H54 (cell line): ENCODE results near the gene MYL3.
"Not testable (repeated sequence)": the region's sequence is repeated elsewhere in the genome, so short reads cannot be mapped to it uniquely, and the experiment has no call there.

Experiments
- DNase-seq: peaks from one replicate; pipeline ENCODE4 v3.0.0; 2011; ENCODE audit warnings: low spot score, mixed read lengths; ENCODE audit not compliant: insufficient read length
- FAIRE-seq: peaks from 3 replicates; lab custom pipeline; 2011; peaks lifted over from hg19 to GRCh38; lab: Jason Lieb, UNC
- POLR2A ChIP-seq: IDR thresholded peaks from 2 replicates; pipeline ENCODE4 v1.6.1; 2011; ENCODE audit warnings: low read depth, mild to moderate bottlenecking, low read length

The MYL3 gene

DNA sequence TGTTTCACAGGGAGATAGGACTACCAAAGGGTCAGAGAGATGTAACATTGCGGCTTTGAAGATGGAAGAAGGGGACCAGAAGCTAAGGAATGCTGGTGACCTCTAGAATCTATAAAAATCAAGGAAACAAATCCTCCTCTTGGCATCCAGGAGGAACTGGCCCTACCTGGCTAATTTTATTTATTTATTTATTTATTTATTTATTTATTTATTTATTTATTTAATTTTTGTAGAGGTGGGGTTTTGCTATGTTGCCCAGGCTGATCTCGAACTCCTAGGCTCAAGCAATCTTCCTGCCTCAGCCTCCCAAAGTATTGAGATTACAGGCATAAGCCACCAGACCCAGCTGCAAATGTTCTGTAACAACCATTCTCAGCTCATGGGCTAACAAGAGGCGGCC is 19.7 kb downstream of the MYL3 start:
- DNase-seq (no peak), FAIRE-seq (no peak)
- TF ChIP-seq POLR2A: no peak

DNA sequence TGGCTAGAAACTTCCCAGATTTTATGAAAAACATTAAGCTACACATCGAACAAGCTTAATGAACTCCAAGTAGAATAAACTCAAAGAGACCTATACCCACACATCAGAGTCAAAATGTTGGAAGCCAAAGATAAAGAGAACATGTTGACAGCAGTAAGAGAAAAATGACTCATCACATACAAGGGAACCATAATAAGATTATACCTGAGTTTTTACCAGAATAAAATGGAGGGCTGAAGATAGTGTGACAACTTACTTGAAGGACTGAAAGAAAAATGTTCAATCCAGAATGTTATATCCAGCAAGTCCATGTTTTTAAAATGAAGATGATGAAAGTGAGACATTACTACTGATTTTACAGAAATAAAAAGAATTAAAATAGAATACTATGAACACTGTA is 22.8 kb downstream of the MYL3 start:
- TF ChIP-seq POLR2A: no peak
- no peak for DNase-seq
- FAIRE-seq: no peak

DNA sequence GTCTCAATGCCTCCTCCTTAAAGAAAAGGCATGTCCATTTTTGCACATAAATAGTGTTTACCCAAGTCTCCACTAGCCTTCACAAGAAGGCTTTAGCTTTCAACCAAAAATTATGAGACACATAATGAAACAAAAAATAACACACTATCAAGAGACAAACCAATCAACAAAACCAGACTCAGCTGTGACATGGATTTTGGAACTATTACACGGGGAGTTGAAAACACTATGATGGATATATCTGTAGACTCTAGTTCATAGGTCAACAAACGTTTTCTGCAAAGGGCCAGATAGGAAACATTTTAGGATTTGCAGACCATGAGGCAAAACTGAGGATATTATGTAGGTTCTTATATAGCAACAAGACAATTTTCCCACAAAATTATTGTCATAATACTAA is 24.9 kb downstream of the MYL3 start:
- FAIRE-seq: no peak
- no peak for TF ChIP-seq POLR2A
- no peak for DNase-seq

DNA sequence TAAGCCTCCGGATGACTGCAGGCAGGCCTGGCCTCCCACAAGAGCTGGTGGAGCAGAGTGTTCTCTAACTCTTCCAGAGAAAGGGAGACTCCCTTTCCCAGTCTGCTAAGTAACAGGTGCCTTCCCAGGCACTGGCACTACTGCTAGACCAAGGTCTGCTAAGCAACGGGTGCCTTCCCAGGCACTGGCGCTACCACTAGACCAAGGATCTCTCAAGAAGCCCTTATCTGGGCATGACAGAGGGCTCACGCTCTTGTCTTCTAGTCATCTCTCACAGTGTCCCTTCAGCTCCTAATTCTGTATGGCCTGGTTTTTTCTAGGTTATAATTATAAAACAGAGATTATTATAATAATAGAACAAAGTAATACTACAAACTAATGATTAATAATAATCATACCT is 27.8 kb downstream of the MYL3 start:
- DNase-seq: no peak
- TF ChIP-seq POLR2A: no peak
- FAIRE-seq: no peak

DNA sequence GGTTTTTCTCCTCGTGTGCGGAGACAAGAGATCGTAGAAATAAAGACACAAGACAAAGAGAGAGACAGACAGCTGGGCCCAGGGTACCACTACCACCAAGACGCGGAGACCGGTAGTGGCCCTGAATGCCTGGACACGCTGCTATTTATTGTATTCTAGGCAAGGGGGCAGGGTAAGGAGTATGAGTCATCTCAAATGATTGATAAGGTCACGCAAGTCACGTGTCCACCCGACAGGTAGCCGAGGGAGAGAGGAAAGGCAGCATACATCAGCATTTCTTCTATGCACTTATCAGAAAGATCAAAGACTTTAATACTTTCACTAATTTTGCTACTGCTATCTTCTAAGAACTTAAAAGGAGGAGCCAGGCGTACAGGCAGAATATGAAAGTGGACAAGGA is 28.2 kb downstream of the MYL3 start:
- no peak for TF ChIP-seq POLR2A
- FAIRE-seq: no peak

DNA sequence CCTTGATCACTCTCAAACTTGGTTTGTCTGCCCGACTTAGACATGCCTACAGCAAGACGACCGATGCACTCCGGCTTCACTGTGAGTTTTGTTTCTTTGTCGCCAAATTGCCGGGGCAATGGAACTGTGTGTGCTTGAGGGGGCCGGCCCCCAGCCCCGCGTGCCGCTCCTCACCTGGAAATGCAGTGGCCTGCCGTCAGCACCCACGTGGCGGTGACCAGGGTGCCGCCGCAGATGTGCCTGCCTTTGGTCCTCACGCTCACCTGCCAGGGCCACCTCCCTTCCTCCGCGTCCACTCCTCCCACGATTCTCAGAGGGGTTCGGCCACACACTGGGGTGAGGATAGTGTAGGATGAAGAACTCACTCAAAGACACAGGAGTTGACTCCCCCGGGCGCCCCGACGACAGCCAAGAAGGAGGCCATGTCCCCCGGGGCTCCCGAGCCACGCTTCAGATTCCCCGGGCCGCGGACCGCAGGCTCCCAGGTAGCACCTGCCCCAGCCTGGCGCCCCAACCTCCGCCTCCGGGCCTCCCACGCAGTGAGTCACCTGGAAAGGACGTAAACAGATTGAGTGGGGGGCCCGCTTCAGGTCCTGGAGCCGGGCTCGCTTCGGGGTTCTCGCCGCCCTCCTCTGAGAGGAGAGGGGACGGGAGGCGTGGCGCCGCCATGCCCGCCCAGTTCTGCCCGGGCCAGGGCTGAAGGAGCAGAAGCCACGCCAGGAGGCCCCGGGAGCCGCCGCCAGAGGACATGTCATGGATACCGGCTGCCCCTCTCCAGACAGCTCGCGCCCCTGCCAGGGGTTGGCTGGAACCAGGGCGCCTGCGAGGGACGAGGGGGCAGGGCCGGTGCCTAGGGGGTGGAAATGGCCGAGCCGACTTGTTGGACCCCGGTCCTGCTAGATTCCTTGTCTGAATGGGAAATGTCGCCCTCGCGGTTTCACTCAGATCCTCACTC is 29.6 kb downstream of the MYL3 start:
- DNase-seq (no peak), FAIRE-seq (no peak)
- TF ChIP-seq POLR2A: no peak

More for the DNA sequence above, 28.2 kb downstream of the MYL3 start:
- no peak for DNase-seq

DNA sequence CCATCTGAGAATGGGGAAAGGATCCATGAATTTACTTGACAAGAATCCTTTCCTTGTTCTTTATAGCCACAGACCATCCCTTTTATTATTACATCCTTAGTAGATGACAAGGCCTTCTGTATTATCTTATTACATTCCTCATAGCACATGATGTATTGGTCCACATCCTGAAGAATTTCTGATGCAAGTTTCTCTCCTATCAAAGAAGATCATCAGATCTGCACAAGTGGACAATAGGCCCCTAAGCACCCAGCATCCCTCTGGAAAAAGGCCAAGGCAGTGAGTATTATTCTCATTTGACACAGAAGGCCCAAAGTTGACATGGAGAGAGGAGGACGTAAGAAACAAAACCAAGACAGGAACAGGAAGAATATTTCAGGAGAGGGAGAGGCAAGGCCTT is 31.4 kb downstream of the MYL3 start:
- DNase-seq (no peak), FAIRE-seq (no peak)
- TF ChIP-seq POLR2A: no peak

DNA sequence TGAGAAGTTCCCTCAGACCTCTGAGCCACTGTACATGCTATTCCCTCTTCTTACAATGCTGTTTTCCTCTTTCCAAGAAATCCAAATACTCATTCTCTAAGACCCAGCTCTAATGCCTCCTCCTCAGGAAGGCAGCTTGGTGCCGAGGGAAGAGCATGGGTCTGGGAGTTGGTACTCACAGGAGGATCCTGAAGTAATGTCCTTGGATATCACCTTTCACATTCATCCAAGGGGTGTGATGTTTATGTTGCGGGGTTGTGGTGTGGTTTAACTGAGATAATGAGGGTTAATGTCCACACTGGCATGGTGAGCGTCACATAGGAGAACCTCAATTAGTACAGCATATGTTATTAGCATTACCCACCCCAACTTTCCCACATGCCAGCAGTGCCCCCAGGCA is 31.9 kb downstream of the MYL3 start:
- TF ChIP-seq POLR2A: no peak
- DNase-seq (no peak), FAIRE-seq (no peak)

DNA sequence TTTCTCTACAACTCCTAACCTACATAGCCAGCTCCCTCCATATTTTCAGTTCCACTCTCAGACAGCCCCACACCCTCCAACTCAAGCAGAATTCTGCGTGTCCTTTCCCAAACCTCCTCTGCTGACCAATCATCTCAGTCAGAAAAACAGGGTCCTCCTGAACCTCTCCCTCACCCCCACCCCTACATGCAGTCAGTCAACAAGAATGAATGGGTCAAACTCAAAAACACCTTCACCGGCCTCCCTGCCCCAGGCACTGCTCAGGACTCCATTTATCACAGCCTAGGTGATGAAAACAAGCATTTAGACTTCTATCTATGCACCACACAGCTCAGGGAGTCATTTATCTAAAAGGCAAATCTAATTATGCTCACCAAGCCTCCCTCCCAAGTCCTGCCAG is 32.4 kb downstream of the MYL3 start:
- DNase-seq (no peak), FAIRE-seq (no peak)
- no peak for TF ChIP-seq POLR2A

DNA sequence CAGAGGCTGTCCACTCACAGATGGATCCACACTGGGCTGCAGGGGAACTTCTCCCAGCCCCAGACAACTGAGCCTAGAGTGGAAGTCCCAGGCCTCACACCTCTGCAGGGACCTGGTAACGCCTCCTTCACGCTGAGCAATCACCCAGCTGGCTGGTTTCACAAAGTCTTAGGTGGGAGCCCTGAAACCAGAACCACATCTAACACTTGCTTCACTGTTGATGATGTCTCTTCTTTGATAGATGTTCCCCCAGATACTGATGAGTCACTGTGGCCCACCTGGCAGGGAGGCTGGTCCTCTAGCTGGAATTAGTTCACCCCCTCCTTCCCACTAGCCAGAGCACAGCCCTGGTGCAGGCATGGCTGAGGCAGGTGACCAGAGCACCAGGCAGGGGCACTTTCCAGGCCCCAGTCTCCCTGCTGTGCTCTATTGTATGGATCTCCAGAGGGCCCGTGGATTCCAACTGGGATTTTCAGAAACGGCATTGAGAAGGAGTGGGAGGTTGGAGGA is 33.5 kb downstream of the MYL3 start:
- FAIRE-seq: no peak
- no peak for DNase-seq
- no peak for TF ChIP-seq POLR2A

DNA sequence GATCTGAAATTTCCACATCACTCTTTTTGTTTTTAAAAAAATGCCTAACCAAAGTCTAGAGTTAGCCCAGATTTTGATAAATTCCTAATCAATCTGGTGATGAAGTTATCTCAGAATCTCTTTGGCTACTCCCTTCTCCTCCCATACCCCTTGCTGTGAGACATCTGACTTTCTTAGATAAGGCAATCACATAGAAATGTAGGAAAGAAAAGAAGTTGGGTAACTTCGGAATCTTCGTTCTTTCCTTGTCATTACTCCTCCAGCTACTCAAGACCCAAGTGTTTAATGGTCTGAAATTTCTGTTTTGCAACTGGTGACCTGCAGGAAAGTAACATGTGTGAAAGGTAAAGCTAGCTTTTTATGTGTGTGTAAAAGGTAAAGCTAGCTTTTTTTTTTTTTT is 37.8 kb downstream of the MYL3 start:
- DNase-seq (no peak), FAIRE-seq (no peak)
- TF ChIP-seq POLR2A: no peak

DNA sequence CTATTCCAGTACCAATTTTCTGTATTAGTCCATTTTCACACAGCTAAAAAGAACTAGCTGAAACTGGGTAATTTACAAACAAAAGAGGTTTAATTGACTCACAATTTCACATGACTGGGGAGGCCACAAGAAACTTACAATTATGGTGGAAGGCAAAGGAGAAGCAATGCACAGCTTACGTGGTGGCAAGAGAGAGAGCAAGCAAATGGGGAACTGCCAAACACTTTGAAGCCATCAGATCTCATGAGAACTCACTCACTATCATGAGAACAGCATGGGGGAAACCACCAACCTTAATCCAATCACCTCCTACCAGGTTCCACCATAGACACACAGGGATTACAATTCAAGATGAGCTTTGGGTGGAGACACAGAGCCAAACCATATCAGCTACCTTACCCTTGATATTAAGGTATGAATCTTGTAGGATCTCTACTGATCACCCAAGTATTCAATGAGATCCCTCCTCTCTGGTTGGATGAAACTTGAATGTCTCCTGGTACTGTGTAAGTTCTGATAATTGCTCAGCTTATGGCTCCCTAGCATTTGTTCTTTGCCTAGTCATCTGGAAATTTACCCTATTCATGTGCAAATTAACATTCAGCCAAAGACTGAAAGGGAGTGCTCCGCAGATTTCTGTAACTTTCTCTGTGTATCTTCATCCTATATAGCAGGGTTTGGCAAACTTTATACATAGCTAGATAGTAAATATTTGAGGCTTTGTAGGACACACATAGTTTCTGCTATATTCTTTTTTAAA is 38.9 kb downstream of the MYL3 start:
- DNase-seq (no peak), FAIRE-seq (no peak)
- TF ChIP-seq POLR2A: no peak

DNA sequence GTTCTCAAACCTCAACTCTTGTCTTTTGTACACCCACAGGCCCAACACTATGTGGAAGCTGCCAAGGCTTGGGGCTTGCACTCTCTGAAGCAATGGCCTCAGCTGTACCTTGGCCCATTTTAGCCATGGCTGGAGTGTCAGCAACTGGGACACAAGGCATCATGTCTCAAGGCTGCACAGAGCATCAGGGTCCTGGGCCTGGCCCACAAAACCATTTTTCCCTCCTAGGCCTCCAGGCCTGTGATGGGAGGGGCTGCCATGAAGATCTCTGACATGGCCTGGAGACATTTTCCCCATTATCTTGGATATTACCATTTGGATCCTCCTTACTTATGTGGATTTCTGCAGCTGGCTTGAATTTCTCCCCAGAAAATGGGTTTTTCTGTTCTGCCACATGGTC is 39.9 kb downstream of the MYL3 start:
- DNase-seq, FAIRE-seq: not testable (repeated sequence)

DNA sequence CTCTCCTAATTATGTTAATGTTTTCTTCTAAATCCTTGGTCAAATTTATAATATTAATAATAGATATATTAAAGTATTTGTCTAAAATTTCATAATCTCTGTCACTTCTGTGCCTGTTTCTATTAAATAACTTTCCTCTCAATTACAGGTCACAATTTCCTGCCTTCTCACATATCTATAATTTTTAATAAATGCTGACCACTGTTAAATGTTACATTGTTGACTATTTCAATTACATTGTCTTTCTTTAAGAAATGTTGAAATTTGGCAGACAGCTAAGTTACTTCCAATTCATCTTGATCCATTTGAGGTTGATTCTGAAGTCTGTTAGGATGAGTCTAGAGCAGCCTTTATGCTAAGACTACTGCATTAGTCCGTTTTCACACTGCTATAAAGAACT is 41.7 kb downstream of the MYL3 start:
- DNase-seq (no peak), FAIRE-seq (no peak)
- TF ChIP-seq POLR2A: no peak
